BJ (cell line): Measurements from ENCODE around the gene TMEM147. TPM values are rescaled to one million over a fixed set of nuclear protein-coding genes. Genes with fewer than 3 reads are reported as not detected.

ENCODE experiments used
- CTCF ChIA-PET: fragments of 350-600 bp; formaldehyde crosslinking; extraction: SDS; loops from one replicate; lab custom pipeline; 2021; ENCODE audit warnings: antibody characterized with exemption, inconsistent platforms; lab: Yijun Ruan, JAX
- POLR2A ChIA-PET: fragments of 300-600 bp; sonication (Branson Sonifier 250); formaldehyde crosslinking; extraction: SDS; loops from one replicate; lab custom pipeline; 2021; ENCODE audit warnings: antibody characterized with exemption; lab: Charles Lee
- DNase-seq: peaks from one replicate; pipeline ENCODE4 v3.0.0-alpha.2; 2011; ENCODE audit warnings: low read depth
- H3K27me3 ChIP-seq: 2 replicates; pipeline ENCODE4 v1.6.0; 2011; ENCODE audit warnings: low read length; ENCODE audit not compliant: control insufficient read depth, insufficient read depth
- H3K36me3 ChIP-seq: 2 replicates; pipeline ENCODE4 v1.5.1; 2011; ENCODE audit warnings: low read length; ENCODE audit not compliant: control insufficient read depth, insufficient read depth
- H3K4me3 ChIP-seq: 2 replicates; pipeline ENCODE4 v1.5.1; 2011; ENCODE audit warnings: low read depth, mild to moderate bottlenecking, control low read depth, low read length
- polyA plus RNA-seq: library from polyadenylated mRNA; depleted of rRNA; stranded (reverse); fragments of >200 nt; gene quantifications from 2 replicates; pipeline ENCODE4 v1.2.3, GENCODE V29; 2011
- TF ChIP-seq, protein P1 (sequence below): IDR thresholded peaks from 2 replicates; pipeline ENCODE4 v1.5.1; 2011; ENCODE audit warnings: low read depth, mild to moderate bottlenecking, control low read depth, inconsistent platforms, low read length, moderate library complexity; ENCODE audit not compliant: insufficient read depth

TMEM147 gene
- polyA plus RNA-seq, 1 experiment = 200 TPM

DNA sequence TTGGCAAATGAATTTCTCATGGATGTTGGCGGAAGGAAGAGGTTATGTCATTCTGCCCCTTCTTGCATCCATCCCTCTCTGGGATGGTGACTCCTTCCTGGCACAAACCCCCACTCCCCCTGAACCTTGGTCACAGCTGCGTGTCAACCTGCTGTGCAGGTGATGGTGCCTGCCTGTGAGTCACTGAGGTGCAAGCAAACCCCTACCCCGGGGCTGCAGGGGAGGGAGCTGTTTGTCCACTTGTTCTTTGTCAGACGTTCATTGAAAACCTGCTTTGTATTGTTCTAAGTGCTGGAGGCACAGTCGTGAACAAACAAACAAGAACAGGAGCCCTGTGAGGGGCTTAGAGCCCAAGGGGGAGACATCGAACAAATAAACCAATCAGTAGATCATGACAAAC, 14.1 kb upstream of the TMEM147 start:
- H3K36me3 ChIP-seq = no peaks in the 10 kb centered on the region
- TF ChIP-seq, protein P1, sequence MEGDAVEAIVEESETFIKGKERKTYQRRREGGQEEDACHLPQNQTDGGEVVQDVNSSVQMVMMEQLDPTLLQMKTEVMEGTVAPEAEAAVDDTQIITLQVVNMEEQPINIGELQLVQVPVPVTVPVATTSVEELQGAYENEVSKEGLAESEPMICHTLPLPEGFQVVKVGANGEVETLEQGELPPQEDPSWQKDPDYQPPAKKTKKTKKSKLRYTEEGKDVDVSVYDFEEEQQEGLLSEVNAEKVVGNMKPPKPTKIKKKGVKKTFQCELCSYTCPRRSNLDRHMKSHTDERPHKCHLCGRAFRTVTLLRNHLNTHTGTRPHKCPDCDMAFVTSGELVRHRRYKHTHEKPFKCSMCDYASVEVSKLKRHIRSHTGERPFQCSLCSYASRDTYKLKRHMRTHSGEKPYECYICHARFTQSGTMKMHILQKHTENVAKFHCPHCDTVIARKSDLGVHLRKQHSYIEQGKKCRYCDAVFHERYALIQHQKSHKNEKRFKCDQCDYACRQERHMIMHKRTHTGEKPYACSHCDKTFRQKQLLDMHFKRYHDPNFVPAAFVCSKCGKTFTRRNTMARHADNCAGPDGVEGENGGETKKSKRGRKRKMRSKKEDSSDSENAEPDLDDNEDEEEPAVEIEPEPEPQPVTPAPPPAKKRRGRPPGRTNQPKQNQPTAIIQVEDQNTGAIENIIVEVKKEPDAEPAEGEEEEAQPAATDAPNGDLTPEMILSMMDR = no peak
- ChIA-PET CTCF (interaction anchor here (0.6 kb wide), 2 partner anchors 21 to 161 kb away, joined by 3 read pairs; no protein-coding TSS in a partner anchor), POLR2A (no interaction called here)
- peaks cover 9% of the 10 kb centered on the region for H3K27me3 ChIP-seq
- DNase-seq = no peak
- H3K4me3 ChIP-seq = no peak overlapping the region

DNA sequence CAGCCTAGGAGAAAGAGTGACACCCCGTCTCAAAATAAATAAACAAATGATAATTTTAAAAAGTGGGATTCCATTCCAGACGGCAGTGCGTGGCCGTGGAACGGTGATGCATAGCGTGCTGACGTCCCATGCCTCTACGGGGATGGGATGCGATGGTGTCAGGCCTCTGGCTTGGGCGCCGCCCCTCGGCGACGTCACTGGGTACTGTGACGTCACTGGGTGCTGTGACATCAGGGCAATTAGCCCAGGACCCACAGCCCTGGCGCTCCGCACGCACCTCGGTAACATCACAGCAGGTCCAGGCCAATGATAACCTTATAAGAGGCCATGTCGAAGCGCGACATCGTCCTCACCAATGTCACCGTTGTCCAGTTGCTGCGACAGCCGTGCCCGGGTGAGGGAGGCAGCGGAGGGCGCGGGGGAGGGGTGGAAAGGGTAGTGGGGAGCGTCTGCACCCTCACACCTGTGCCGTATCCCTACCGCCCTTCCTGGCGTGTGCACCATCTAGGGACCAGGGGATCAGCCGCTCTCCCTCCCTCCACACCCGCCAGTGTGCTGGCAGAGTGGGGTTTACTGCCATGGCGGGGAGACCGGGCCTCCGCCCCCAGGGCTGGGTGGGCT, 12.1 kb upstream of the TMEM147 start, which contains the start of gene GAPDHS:
GAPDHS (plus strand) TSS at position 256 of the 621 bp plus-strand sequence; CDS start at position 328, 72 bp downstream.
- CTCF ChIA-PET = interaction anchor here (2.8 kb wide), 1 partner anchor 16 kb away, joined by 9 read pairs; no protein-coding TSS in a partner anchor
- TF ChIP-seq, protein P1 = no peak
- DNase-seq = no peak
- Histone ChIP-seq H3K36me3 (no peaks in the 10 kb centered on the region), H3K4me3 (no peak within 1 kb of the TSS), H3K27me3 (peaks cover 9% of the 10 kb centered on the region)
- POLR2A ChIA-PET = no interaction called here

DNA sequence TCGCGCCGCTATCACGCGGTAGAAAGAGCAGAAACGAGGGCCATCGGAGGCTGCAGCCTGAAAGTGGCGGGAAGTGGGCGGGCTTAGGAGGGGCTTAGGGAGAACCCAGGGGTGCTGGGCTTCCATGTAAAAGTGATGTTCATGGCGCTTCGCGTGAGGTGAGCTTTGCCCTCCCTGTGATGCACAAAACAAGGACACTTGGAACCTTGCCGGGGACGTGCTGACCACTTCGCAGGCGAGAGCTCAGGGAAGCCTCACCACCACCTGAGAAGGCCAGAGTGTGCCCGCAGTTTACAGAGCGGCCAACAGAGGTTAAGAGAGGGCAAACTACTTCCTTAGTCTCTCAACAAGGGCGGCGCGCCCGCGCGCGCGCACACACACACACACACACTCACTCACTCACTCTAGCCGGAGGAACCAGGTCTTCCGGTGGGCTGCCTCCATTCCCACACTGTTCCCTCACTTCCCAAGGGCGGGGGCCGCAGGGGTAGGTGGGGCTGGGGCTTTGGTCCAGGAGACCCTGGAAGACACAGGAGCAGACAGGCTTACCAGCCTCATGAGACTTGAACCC, 11.5 kb upstream of the TMEM147 start:
- H3K27me3 ChIP-seq = peaks cover 9% of the 10 kb centered on the region
- no peak for DNase-seq
- H3K36me3 ChIP-seq = no peaks in the 10 kb centered on the region
- TF ChIP-seq, protein P1 = no peak
- ChIA-PET CTCF (interaction anchor here (0.9 to 2.8 kb wide), 3 partner anchors 8 to 15 kb away, joined by 3 to 9 read pairs (median 3); no protein-coding TSS in a partner anchor), POLR2A (no interaction called here)
- no peak overlapping the region for H3K4me3 ChIP-seq

DNA sequence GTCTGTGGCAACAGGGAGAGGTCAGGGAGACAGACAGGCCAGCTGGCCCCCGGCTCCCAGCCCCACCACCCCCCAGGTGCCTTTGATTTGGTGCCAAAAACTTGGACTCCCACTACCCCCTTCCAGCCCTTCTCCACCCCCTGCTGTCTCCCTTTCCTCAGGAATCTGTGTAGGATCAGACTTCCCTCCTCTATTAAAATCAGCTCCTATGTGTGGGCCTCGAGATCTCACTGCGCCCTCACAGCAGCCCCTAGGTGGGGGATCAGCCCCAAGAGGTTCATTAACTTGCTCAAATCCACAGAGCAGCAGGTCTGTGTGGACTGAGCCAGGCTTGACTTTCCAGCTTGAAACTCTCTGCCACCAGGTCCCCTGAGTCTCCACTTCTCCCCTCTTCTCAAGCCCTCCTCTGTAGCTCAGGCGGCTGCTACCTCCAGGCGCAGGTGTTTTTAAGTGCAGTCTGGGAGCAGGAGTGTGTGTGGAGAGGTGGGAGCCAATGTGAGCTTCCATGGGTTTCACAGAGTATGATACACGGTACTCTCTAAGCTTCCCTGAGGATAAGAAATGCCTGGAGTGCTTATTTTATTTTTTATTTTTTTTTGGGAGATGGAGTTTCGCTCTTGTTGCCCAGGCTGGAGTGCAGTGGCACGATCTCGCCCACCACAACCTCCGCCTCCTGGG, 10.5 kb upstream of the TMEM147 start:
- no peak for DNase-seq
- ChIA-PET POLR2A (no interaction called here), CTCF (interaction anchor here (0.9 to 2.8 kb wide), 6 partner anchors 9 to 25 kb away, joined by 3 to 9 read pairs (median 3); no protein-coding TSS in a partner anchor)
- TF ChIP-seq, protein P1 = no peak
- Histone ChIP-seq H3K36me3 (no peaks in the 10 kb centered on the region; the same call in 1 of the 2 replicates), H3K27me3 (peaks cover 9% of the 10 kb centered on the region), H3K4me3 (no peak overlapping the region)

DNA sequence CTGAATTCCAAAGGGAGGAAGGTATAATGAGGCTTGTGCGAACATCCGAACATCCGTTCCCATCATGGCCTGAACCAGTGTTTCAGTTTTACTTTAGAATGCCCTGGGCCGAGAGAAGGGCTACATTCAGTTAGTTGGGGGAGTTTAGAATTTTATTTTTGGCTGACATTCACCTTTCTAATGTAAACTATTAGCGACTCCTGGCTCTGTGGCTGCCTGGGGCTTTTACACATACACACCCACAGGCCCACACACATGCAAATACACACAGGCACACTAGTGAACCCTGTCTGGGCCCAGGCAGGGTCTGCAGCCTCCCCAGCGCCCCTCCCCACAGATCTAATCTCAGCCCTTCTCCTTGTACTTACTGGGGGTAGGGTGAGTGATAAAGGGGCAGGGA, 6.1 kb upstream of the TMEM147 start:
- Histone ChIP-seq H3K36me3 (peaks cover 3% of the 10 kb centered on the region), H3K27me3 (no peaks in the 10 kb centered on the region), H3K4me3 (no peak overlapping the region)
- POLR2A ChIA-PET = no interaction called here
- TF ChIP-seq, protein P1 = no peak
- no peak for DNase-seq
- CTCF ChIA-PET = interaction anchor here (1.7 kb wide), 1 partner anchor 10 kb away, joined by 7 read pairs; no protein-coding TSS in a partner anchor
